Hepatocyte (in vitro differentiated cells): ENCODE measurements around the gene PRPF6. TPM values are rescaled to one million over a fixed set of nuclear protein-coding genes. Genes with fewer than 3 reads are reported as not detected.
"Not testable (repeated sequence)": the region's sequence is repeated elsewhere in the genome, so short reads cannot be mapped to it uniquely, and the experiment has no call there.

Experiments
- DNase-seq: peaks from one replicate; pipeline ENCODE4 v3.0.0-alpha.2; 2016; ENCODE audit warnings: low spot score
- H2AFZ ChIP-seq: fragments of 200-600 bp; sonication (generic); 2 replicates; pipeline ENCODE4 v1.6.0; 2016; ENCODE audit warnings: antibody characterized with exemption, mild to moderate bottlenecking
- H3K27ac ChIP-seq: fragments of 200-600 bp; sonication (generic); 2 replicates; pipeline ENCODE4 v1.5.1; 2016; ENCODE audit warnings: mild to moderate bottlenecking
- H3K27me3 ChIP-seq: fragments of 200-600 bp; sonication (generic); 2 replicates; pipeline ENCODE4 v1.6.1; 2016
- H3K36me3 ChIP-seq: fragments of 200-600 bp; sonication (generic); replicated peaks from 2 replicates; pipeline ENCODE4 v1.5.1; 2016; ENCODE audit warnings: low read depth; ENCODE audit not compliant: insufficient read depth
- H3K4me1 ChIP-seq: fragments of 200-600 bp; sonication (generic); 2 replicates; pipeline ENCODE4 v1.5.1; 2016; ENCODE audit warnings: mild to moderate bottlenecking, moderate library complexity; ENCODE audit not compliant: insufficient read depth
- H3K4me2 ChIP-seq: fragments of 200-600 bp; sonication (generic); 2 replicates; pipeline ENCODE4 v1.6.0; 2016
- H3K4me3 ChIP-seq: fragments of 200-600 bp; sonication (generic); 2 replicates; pipeline ENCODE4 v1.5.1; 2016; ENCODE audit warnings: mild to moderate bottlenecking
- H3K79me2 ChIP-seq: fragments of 200-600 bp; sonication (generic); 2 replicates; pipeline ENCODE4 v1.6.0; 2017; ENCODE audit warnings: mild to moderate bottlenecking
- H3K9me2 ChIP-seq: fragments of 200-600 bp; sonication (generic); replicated peaks from 2 replicates; pipeline ENCODE4 v1.6.0; 2017; ENCODE audit warnings: mild to moderate bottlenecking; ENCODE audit not compliant: insufficient read depth
- H3K9me3 ChIP-seq: fragments of 200-600 bp; sonication (generic); 2 replicates; pipeline ENCODE4 v1.5.1; 2016; ENCODE audit warnings: low read depth, mild to moderate bottlenecking
- H4K20me1 ChIP-seq: fragments of 200-600 bp; sonication (generic); 2 replicates; pipeline ENCODE4 v1.6.0; 2016; ENCODE audit warnings: mild to moderate bottlenecking; ENCODE audit not compliant: insufficient read depth, poor library complexity, severe bottlenecking
- EZH2 ChIP-seq: fragments of 200-600 bp; sonication (generic); IDR thresholded peaks from 2 replicates; pipeline ENCODE4 v1.6.1; 2016; ENCODE audit warnings: antibody characterized with exemption, mild to moderate bottlenecking, borderline replicate concordance
- EZH2phosphoT487 ChIP-seq: fragments of 200-600 bp; sonication (generic); IDR thresholded peaks from one replicate; pipeline ENCODE4 v1.6.1; 2018; ENCODE audit warnings: antibody characterized with exemption, mild to moderate bottlenecking, low read depth, moderate library complexity; ENCODE audit not compliant: unreplicated experiment, severe bottlenecking
- WGBS: methylation state at CpG from one replicate; pipeline ENCODE4 v1.1.6; 2016; ENCODE audit warnings: low lambda C conversion rate; ENCODE audit errors: missing lambda C conversion rate; 5-methylcytosine and 5-hydroxymethylcytosine counted together
- polyA plus RNA-seq: library from polyadenylated mRNA; unstranded; fragments of >200 nt; fragmentation: Nextera tagmentation; extraction: Ambion mirVana; gene quantifications from 2 replicates; pipeline ENCODE4 v1.2.1, GENCODE V29; 2016
- total RNA-seq: library from RNA; depleted of rRNA; stranded (reverse); fragments of >200 nt; gene quantifications from 2 replicates; pipeline ENCODE4 v1.2.3, GENCODE V29; 2014
- TF ChIP-seq, protein P1 (sequence below): fragments of 200-600 bp; sonication (generic); IDR thresholded peaks from 2 replicates; pipeline ENCODE4 v1.5.1; 2016; ENCODE audit warnings: antibody characterized with exemption, mild to moderate bottlenecking; ENCODE audit not compliant: poor library complexity

The PRPF6 gene
- total and polyA plus RNA-seq, 2 experiments from 2014 or later, result 37.3 to 41.3 TPM

- no peak for DNase-seq
- H3K27ac ChIP-seq, result no peak overlapping the region
- H2AFZ ChIP-seq, result no peak overlapping the region
- no peaks in the 10 kb centered on the region for H3K27me3 ChIP-seq
- H4K20me1 ChIP-seq, result peaks cover 6% of the 10 kb centered on the region
- H3K79me2 ChIP-seq, result peaks cover 14% of the 10 kb centered on the region
- H3K4me1 ChIP-seq, result peaks cover 5% of the 10 kb centered on the region
- H3K9me3 ChIP-seq, result no peaks in the 10 kb centered on the region
- H3K36me3 ChIP-seq, result no peaks in the 10 kb centered on the region
- no peak overlapping the region for H3K4me2 ChIP-seq
- no peak overlapping the region for H3K4me3 ChIP-seq
- H3K9me2 ChIP-seq, result no peaks in the 10 kb centered on the region
- 96% methylated on average over 15 of the region's 17 CpGs for WGBS
- TF ChIP-seq, protein P1, sequence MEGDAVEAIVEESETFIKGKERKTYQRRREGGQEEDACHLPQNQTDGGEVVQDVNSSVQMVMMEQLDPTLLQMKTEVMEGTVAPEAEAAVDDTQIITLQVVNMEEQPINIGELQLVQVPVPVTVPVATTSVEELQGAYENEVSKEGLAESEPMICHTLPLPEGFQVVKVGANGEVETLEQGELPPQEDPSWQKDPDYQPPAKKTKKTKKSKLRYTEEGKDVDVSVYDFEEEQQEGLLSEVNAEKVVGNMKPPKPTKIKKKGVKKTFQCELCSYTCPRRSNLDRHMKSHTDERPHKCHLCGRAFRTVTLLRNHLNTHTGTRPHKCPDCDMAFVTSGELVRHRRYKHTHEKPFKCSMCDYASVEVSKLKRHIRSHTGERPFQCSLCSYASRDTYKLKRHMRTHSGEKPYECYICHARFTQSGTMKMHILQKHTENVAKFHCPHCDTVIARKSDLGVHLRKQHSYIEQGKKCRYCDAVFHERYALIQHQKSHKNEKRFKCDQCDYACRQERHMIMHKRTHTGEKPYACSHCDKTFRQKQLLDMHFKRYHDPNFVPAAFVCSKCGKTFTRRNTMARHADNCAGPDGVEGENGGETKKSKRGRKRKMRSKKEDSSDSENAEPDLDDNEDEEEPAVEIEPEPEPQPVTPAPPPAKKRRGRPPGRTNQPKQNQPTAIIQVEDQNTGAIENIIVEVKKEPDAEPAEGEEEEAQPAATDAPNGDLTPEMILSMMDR, result no peak
- TF ChIP-seq EZH2phosphoT487 (no peak), EZH2 (no peak)
Observed at GRCh38 chr20:63959699-63960075, 21.2 kb upstream of the PRPF6 start.

GRCh38 chr20:63960654-63961621 lies 20.0 kb upstream of the PRPF6 start:
- not testable (repeated sequence) for H3K79me2 ChIP-seq, DNase-seq, H3K4me1 ChIP-seq, H3K9me2 ChIP-seq, H3K36me3 ChIP-seq, H3K4me3 ChIP-seq, H3K9me3 ChIP-seq, H4K20me1 ChIP-seq, H3K27me3 ChIP-seq, H2AFZ ChIP-seq, H3K27ac ChIP-seq, H3K4me2 ChIP-seq
- WGBS, result 95% methylated on average over 15 of the region's 15 CpGs

- Histone ChIP-seq H4K20me1 (no peaks in the 10 kb centered on the region), H3K27ac (no peak overlapping the region), H3K79me2 (no peaks in the 10 kb centered on the region), H3K4me3 (no peak overlapping the region), H3K9me3 (no peaks in the 10 kb centered on the region), H3K27me3 (no peaks in the 10 kb centered on the region), H3K4me1 (no peaks in the 10 kb centered on the region), H2AFZ (no peak overlapping the region), H3K36me3 (no peaks in the 10 kb centered on the region), H3K9me2 (no peaks in the 10 kb centered on the region), H3K4me2 (no peak overlapping the region)
- no peak for DNase-seq
- 92% methylated on average over 26 of the region's 26 CpGs for WGBS
- TF ChIP-seq, protein P1, result no peak
- TF ChIP-seq EZH2phosphoT487 (no peak), EZH2 (no peak)
Observed at GRCh38 chr20:63961664-63962425, 19.1 kb upstream of the PRPF6 start.
